HepG2 (cell line): ENCODE measurements around the gene SEPTIN10. TPM values are rescaled to one million over a fixed set of nuclear protein-coding genes. Genes with fewer than 3 reads are reported as not detected.
A peak's percentile ranks its signal among the peaks of the same experiment; 100 is the strongest.

Experiments used
- ATAC-seq: fragments of 200-7000 bp; cut with Tn5 transposase; 3 replicates; pipeline ENCODE4 v1.9.1; 2020; ENCODE audit warnings: mild to moderate bottlenecking, moderate library complexity
- BruUV-seq: library from RNA; stranded (reverse); fragments of 400-500 nt; replicated peaks from 2 replicates; lab custom pipeline; 2021; lab: Mats Ljungman, UMichigan
- CTCF ChIA-PET: fragments of 300-600 bp; formaldehyde crosslinking; extraction: SDS; loops from one replicate; lab custom pipeline; 2021; ENCODE audit warnings: low total read pairs, inconsistent platforms, low intra/inter-chr PET ratio; lab: Yijun Ruan, JAX
- POLR2A ChIA-PET: fragments of 350-600 bp; sonication (Branson Sonifier 250); formaldehyde crosslinking; loops from one replicate; lab custom pipeline; 2020; ENCODE audit warnings: antibody characterized with exemption, inconsistent platforms; lab: Yijun Ruan, JAX
- DNase-seq: peaks from one replicate; pipeline ENCODE4 v3.0.0-alpha.2; 2015; ENCODE audit warnings: low spot score
- FAIRE-seq: peaks from 3 replicates; lab custom pipeline; 2011; peaks lifted over from hg19 to GRCh38; lab: Jason Lieb, UNC
- H2AFZ ChIP-seq: one replicate; pipeline ENCODE4 v1.6.1; 2011; ENCODE audit warnings: low read length, inconsistent platforms
- H3K27ac ChIP-seq: fragments of 300-600 bp; 3 replicates; pipeline ENCODE4 v1.8.0; 2011; ENCODE audit warnings: mixed run types, mild to moderate bottlenecking, mixed read lengths, low read length, inconsistent platforms; ENCODE audit not compliant: insufficient read depth; ENCODE audit errors: extremely low read length
- H3K27me3 ChIP-seq, 2 experiments: fragments of 200-600 bp in 1 of 2; 2 replicates in 1 of 2; 3 replicates in 1 of 2; pipeline versions ENCODE4 v1.6.0 to v1.8.0; 2011; ENCODE audit warnings: low read length in 2 of 2, mild to moderate bottlenecking in 2 of 2, moderate library complexity in 2 of 2, inconsistent platforms in 1 of 2; ENCODE audit not compliant: insufficient read depth in 2 of 2, control insufficient read depth in 1 of 2
- H3K36me3 ChIP-seq, 2 experiments: fragments of 200-600 bp in 1 of 2; replicated peaks in 1 of 2; 2 replicates in 1 of 2; 3 replicates in 1 of 2; pipeline versions ENCODE4 v1.5.1 to v1.8.0; 2011; ENCODE audit warnings: low read length in 2 of 2, inconsistent platforms in 1 of 2; ENCODE audit not compliant: insufficient read depth in 2 of 2, control insufficient read depth in 1 of 2
- H3K4me1 ChIP-seq: 2 replicates; pipeline ENCODE4 v1.5.1; 2012; ENCODE audit warnings: low read length, inconsistent platforms; ENCODE audit not compliant: insufficient read depth
- H3K4me2 ChIP-seq: 2 replicates; pipeline ENCODE4 v1.6.0; 2011; ENCODE audit warnings: low read depth, low read length, inconsistent platforms
- H3K4me3 ChIP-seq, 3 experiments: fragments of 200-600 bp in 1 of 3; sonication (generic), shearing (Covaris generic) in 1 of 3; replicated peaks in 1 of 3; 2 replicates each; pipeline ENCODE4 v1.5.1; 2011 to 2016; ENCODE audit warnings: low read length in 3 of 3, inconsistent platforms in 2 of 3, low read depth in 2 of 3, mild to moderate bottlenecking in 2 of 3, control low read depth in 1 of 3, mixed read lengths in 1 of 3; ENCODE audit not compliant: insufficient read depth in 1 of 3
- H3K79me2 ChIP-seq: one replicate; pipeline ENCODE4 v1.6.1; 2011; ENCODE audit warnings: low read length, inconsistent platforms; ENCODE audit not compliant: insufficient read depth
- H3K9ac ChIP-seq: 2 replicates; pipeline ENCODE4 v1.6.0; 2011; ENCODE audit warnings: mild to moderate bottlenecking, low read depth, low read length, inconsistent platforms; ENCODE audit not compliant: insufficient read depth
- H3K9me3 ChIP-seq: 2 replicates; pipeline ENCODE4 v1.5.1; 2012; ENCODE audit warnings: mild to moderate bottlenecking, low read length
- H4K20me1 ChIP-seq: 2 replicates; pipeline ENCODE4 v1.6.0; 2011; ENCODE audit warnings: inconsistent platforms, mild to moderate bottlenecking, low read length, moderate library complexity; ENCODE audit not compliant: insufficient read depth
- ATF1 ChIP-seq: IDR thresholded peaks from 2 replicates; pipeline ENCODE4 v1.6.1; 2016; ENCODE audit warnings: mild to moderate bottlenecking, control low read depth
- FOSL2 ChIP-seq: sonication (generic); formaldehyde crosslinking; IDR thresholded peaks from 2 replicates; pipeline ENCODE4 v1.4.0; 2020; ENCODE audit warnings: missing genetic modification reagents
- GABPA ChIP-seq, 2 experiments: IDR thresholded peaks; 2 replicates each; pipeline ENCODE4 v1.6.1; 2011 to 2016; ENCODE audit warnings: low read depth in 2 of 2, low read length in 1 of 2, missing biosample characterization in 1 of 2, missing genetic modification characterization in 1 of 2
- GZF1 ChIP-seq: sonication (generic); formaldehyde crosslinking; IDR thresholded peaks from 2 replicates; pipeline ENCODE4 v1.5.1; 2020; ENCODE audit warnings: mild to moderate bottlenecking, missing genetic modification reagents
- IRF2 ChIP-seq: IDR thresholded peaks from 2 replicates; pipeline ENCODE4 v1.6.1; 2018; ENCODE audit warnings: missing genetic modification reagents, missing compliant biosample characterization
- KLF15 ChIP-seq: sonication (generic); formaldehyde crosslinking; IDR thresholded peaks from 2 replicates; pipeline ENCODE4 v1.8.1; 2023; ENCODE audit warnings: borderline replicate concordance, mild to moderate bottlenecking, inconsistent platforms, missing genetic modification reagents, mixed read lengths
- NCOA1 ChIP-seq: sonication (generic); formaldehyde crosslinking; IDR thresholded peaks from 2 replicates; pipeline ENCODE4 v1.9.0; 2021; ENCODE audit warnings: missing genetic modification reagents
- SP4 ChIP-seq: sonication (generic); formaldehyde crosslinking; IDR thresholded peaks from 2 replicates; pipeline ENCODE4 v1.8.1; 2023; ENCODE audit warnings: mild to moderate bottlenecking, missing genetic modification reagents
- ZNF354B ChIP-seq: sonication (generic); formaldehyde crosslinking; IDR thresholded peaks from 2 replicates; pipeline ENCODE4 v1.8.0; 2022; ENCODE audit warnings: mild to moderate bottlenecking, missing genetic modification reagents
- ZSCAN25 ChIP-seq: sonication (generic); formaldehyde crosslinking; IDR thresholded peaks from 2 replicates; pipeline ENCODE4 v1.8.0; 2022; ENCODE audit warnings: mild to moderate bottlenecking, missing genetic modification reagents
- ZSCAN30 ChIP-seq: sonication (generic); formaldehyde crosslinking; IDR thresholded peaks from 2 replicates; pipeline ENCODE4 v1.5.0; 2020; ENCODE audit warnings: mild to moderate bottlenecking, missing genetic modification reagents
- WGBS: methylation state at CpG from one replicate; pipeline ENCODE4 v1.1.6; 2017; ENCODE audit warnings: low lambda C conversion rate; 5-methylcytosine and 5-hydroxymethylcytosine counted together
- in situ Hi-C: cut with HindIII; loops from 2 replicates; pipeline ENCODE4 v1.10.0; 2017; ENCODE audit warnings: low pct_unique_long_range_greater_than_20kb; ENCODE audit not compliant: extremely low pct_ligation_motif_present
- intact Hi-C: fragments of 100-400 bp; cut with micrococcal nuclease; formaldehyde crosslinking; loops from one replicate; pipeline ENCODE4 v1.10.0; 2022; ENCODE audit not compliant: unreplicated experiment
- polyA plus RNA-seq, 8 experiments: library from polyadenylated mRNA; depleted of rRNA in 3 of 8; stranded (reverse) in 7 of 8; unstranded in 1 of 8; fragments of >200 nt; fragmentation: Illumina TruSeq in 4 of 8; extraction: Trizol in 4 of 8; gene quantifications; 2 replicates each; pipeline versions ENCODE4 v1.2.1 to v1.2.3, GENCODE V29; 2011 to 2016; ENCODE audit warnings: low read depth in 4 of 8, missing spikeins in 1 of 8, mixed read lengths in 1 of 8; ENCODE audit not compliant: insufficient read depth in 1 of 8
- total RNA-seq, 5 experiments: library from RNA; depleted of rRNA; stranded (reverse); fragments of >200 nt; fragmentation: Illumina TruSeq; extraction: Trizol; gene quantifications; 2 replicates each; pipeline ENCODE4 v1.2.3, GENCODE V29; 2016; ENCODE audit warnings: low read depth in 1 of 5
- TF ChIP-seq, protein P1 (sequence below): sonication (generic); formaldehyde crosslinking; IDR thresholded peaks from 2 replicates; pipeline ENCODE4 v1.8.1; 2022; ENCODE audit warnings: low read depth, mild to moderate bottlenecking, missing genetic modification reagents
- TF ChIP-seq, protein P2 (sequence below), 2 experiments: sonication (generic) in 1 of 2; formaldehyde crosslinking in 1 of 2; IDR thresholded peaks; 2 replicates each; pipeline versions ENCODE4 v1.5.1 to v1.6.1; 2011 to 2020; ENCODE audit warnings: borderline replicate concordance in 1 of 2, low read depth in 1 of 2, low read length in 1 of 2, mild to moderate bottlenecking in 1 of 2, missing genetic modification reagents in 1 of 2, moderate library complexity in 1 of 2
- TF ChIP-seq, protein P3 (sequence below): sonication (generic); formaldehyde crosslinking; IDR thresholded peaks from 2 replicates; pipeline ENCODE4 v1.4.0; 2020; ENCODE audit warnings: mild to moderate bottlenecking, missing genetic modification reagents, borderline replicate concordance

The SEPTIN10 gene
- total and polyA plus RNA-seq, 2 of the 13 experiments (the other 11 are each of a cell fraction or from before 2014, with no cell fraction given): 45.8 to 67.5 TPM

DNA sequence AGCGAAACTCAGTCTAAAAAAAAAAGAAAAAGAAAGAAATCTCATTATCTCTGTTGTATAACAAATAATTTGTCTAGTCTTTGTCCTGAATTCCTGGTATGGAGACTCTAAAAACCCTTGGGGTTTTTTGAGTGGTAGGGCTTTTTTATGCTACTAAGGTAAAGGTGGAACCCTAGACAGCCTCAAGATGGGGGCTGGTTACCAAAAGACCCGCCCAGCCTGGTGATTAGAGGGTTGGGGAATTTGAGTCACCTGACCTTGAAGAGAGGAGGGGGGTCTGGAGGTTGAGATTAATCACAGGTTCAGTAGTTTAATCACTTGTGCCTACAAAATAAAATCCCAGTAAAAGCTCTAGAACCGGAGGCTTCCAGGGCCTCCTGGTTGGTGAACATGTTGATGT lies 18.0 kb upstream of the SEPTIN10 start:
- FAIRE-seq: no peak
- intact Hi-C loops: loop anchor here (1.0 to 2.0 kb wide), 3 partner anchors 13 to 84 kb away; no protein-coding TSS in a partner anchor
- peak overlapping the region; percentile 68 for H3K27ac ChIP-seq
- TF ChIP-seq, protein P1, sequence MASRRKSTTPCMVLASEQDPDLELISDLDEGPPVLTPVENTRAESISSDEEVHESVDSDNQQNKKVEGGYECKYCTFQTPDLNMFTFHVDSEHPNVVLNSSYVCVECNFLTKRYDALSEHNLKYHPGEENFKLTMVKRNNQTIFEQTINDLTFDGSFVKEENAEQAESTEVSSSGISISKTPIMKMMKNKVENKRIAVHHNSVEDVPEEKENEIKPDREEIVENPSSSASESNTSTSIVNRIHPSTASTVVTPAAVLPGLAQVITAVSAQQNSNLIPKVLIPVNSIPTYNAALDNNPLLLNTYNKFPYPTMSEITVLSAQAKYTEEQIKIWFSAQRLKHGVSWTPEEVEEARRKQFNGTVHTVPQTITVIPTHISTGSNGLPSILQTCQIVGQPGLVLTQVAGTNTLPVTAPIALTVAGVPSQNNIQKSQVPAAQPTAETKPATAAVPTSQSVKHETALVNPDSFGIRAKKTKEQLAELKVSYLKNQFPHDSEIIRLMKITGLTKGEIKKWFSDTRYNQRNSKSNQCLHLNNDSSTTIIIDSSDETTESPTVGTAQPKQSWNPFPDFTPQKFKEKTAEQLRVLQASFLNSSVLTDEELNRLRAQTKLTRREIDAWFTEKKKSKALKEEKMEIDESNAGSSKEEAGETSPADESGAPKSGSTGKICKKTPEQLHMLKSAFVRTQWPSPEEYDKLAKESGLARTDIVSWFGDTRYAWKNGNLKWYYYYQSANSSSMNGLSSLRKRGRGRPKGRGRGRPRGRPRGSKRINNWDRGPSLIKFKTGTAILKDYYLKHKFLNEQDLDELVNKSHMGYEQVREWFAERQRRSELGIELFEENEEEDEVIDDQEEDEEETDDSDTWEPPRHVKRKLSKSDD (CRISPR knock-in tag): no peak
- TF ChIP-seq, protein P2, sequence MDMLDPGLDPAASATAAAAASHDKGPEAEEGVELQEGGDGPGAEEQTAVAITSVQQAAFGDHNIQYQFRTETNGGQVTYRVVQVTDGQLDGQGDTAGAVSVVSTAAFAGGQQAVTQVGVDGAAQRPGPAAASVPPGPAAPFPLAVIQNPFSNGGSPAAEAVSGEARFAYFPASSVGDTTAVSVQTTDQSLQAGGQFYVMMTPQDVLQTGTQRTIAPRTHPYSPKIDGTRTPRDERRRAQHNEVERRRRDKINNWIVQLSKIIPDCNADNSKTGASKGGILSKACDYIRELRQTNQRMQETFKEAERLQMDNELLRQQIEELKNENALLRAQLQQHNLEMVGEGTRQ (IDR thresholded peaks at IDR 0.05; ENCODE audit: low read depth, low read length): no peak
- TF ChIP-seq, protein P2 (CRISPR knock-in tag; IDR thresholded peaks at IDR 0.05; ENCODE audit: borderline replicate concordance): no peak
- TF ChIP-seq GZF1 (no peak), NCOA1 (CRISPR knock-in tag) (no peak), ZSCAN25 (CRISPR knock-in tag) (no peak), SP4 (CRISPR knock-in tag) (0 out of 2 replicates have a peak, but pooled peaks have one; percentile 43), ZNF354B (CRISPR knock-in tag) (0 out of 2 replicates have a peak, but pooled peaks have one; percentile 21), IRF2 (CRISPR knock-in tag) (no peak), GABPA (IDR thresholded peaks at IDR 0.05; ENCODE audit: low read depth, low read length) (no peak), GABPA (CRISPR knock-in tag; IDR thresholded peaks at IDR 0.05; ENCODE audit: low read depth) (no peak; the same call in 1 of the 2 replicates), ZSCAN30 (0 out of 2 replicates have a peak, but pooled peaks have one; percentile 78), FOSL2 (CRISPR knock-in tag) (0 out of 2 replicates have a peak, but pooled peaks have one; percentile 33), KLF15 (CRISPR knock-in tag) (no peak), ATF1 (no peak)
- TF ChIP-seq, protein P3, sequence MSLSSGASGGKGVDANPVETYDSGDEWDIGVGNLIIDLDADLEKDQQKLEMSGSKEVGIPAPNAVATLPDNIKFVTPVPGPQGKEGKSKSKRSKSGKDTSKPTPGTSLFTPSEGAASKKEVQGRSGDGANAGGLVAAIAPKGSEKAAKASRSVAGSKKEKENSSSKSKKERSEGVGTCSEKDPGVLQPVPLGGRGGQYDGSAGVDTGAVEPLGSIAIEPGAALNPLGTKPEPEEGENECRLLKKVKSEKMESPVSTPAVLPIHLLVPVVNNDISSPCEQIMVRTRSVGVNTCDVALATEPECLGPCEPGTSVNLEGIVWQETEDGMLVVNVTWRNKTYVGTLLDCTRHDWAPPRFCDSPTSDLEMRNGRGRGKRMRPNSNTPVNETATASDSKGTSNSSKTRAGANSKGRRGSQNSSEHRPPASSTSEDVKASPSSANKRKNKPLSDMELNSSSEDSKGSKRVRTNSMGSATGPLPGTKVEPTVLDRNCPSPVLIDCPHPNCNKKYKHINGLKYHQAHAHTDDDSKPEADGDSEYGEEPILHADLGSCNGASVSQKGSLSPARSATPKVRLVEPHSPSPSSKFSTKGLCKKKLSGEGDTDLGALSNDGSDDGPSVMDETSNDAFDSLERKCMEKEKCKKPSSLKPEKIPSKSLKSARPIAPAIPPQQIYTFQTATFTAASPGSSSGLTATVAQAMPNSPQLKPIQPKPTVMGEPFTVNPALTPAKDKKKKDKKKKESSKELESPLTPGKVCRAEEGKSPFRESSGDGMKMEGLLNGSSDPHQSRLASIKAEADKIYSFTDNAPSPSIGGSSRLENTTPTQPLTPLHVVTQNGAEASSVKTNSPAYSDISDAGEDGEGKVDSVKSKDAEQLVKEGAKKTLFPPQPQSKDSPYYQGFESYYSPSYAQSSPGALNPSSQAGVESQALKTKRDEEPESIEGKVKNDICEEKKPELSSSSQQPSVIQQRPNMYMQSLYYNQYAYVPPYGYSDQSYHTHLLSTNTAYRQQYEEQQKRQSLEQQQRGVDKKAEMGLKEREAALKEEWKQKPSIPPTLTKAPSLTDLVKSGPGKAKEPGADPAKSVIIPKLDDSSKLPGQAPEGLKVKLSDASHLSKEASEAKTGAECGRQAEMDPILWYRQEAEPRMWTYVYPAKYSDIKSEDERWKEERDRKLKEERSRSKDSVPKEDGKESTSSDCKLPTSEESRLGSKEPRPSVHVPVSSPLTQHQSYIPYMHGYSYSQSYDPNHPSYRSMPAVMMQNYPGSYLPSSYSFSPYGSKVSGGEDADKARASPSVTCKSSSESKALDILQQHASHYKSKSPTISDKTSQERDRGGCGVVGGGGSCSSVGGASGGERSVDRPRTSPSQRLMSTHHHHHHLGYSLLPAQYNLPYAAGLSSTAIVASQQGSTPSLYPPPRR (CRISPR knock-in tag): no peak

More for the DNA sequence above, 18.0 kb upstream of the SEPTIN10 start:
- no peak for DNase-seq
- Histone ChIP-seq H3K36me3 (no peaks in the 10 kb centered on the region), H3K27me3 (no peaks in the 10 kb centered on the region), H3K79me2 (no peaks in the 10 kb centered on the region), H4K20me1 (no peaks in the 10 kb centered on the region), H3K4me1 (peaks cover 72% of the 10 kb centered on the region), H3K4me3 (peak overlapping the region in 1 of 3 experiments; percentile 24; a peak in 1 of 6 replicates), H2AFZ (no peak overlapping the region), H3K9ac (peak overlapping the region; percentile 17; the same call in 1 of the 2 replicates), H3K4me2 (peak overlapping the region; percentile 60), H3K9me3 (no peaks in the 10 kb centered on the region)
- ChIA-PET POLR2A (interaction anchor here (0.7 to 4.7 kb wide), 12 partner anchors 8 to 68 kb away, joined by 3 to 61 read pairs (median 4); partner anchors contain the start of genes SEPTIN10 and SOWAHC), CTCF (no interaction called here)
- in situ Hi-C loops: no loop called here
- no peak for ATAC-seq
- 31% methylated on average over 3 of the region's 3 CpGs for WGBS
- BruUV-seq: no TSS peak
